Motor neuron (in vitro differentiated cells): ENCODE results near the gene ZSCAN2. TPM values are rescaled to one million over a fixed set of nuclear protein-coding genes. Genes with fewer than 3 reads are reported as not detected.
A peak's percentile ranks its signal among the peaks of the same experiment; 100 is the strongest.
"Not testable (repeated sequence)": the region's sequence is repeated elsewhere in the genome, so short reads cannot be mapped to it uniquely, and the experiment has no call there.

Experiments
- ATAC-seq, 8 experiments: fragments of 200-7000 bp; cut with Tn5 transposase; replicated peaks in 6 of 8; 2 replicates each; pipeline ENCODE4 v1.8.0; 2021; ENCODE audit warnings: mild to moderate bottlenecking in 8 of 8, moderate library complexity in 8 of 8
- H3K27ac ChIP-seq, 2 donors: fragments of 250-450 bp; sonication (Bioruptor Pico); 2 replicates each; pipeline ENCODE4 v1.9.0; 2021; ENCODE audit warnings: antibody characterized with exemption in 2 of 2, mild to moderate bottlenecking in 2 of 2, moderate library complexity in 1 of 2
- H3K4me1 ChIP-seq, 2 donors: fragments of 250-450 bp; sonication (Bioruptor Pico); replicated peaks in 1 of 2; 2 replicates each; pipeline ENCODE4 v1.6.1; 2021; ENCODE audit warnings: antibody characterized with exemption in 2 of 2, mild to moderate bottlenecking in 2 of 2, moderate library complexity in 1 of 2
- H3K4me3 ChIP-seq, 5 donors: fragments of 250-450 bp; sonication (Bioruptor Pico); 2 replicates each; pipeline ENCODE4 v1.9.0; 2021; ENCODE audit warnings: antibody characterized with exemption in 5 of 5, mild to moderate bottlenecking in 5 of 5, moderate library complexity in 4 of 5
- WGBS, 10 experiments: fragments of 450-650 bp; shearing (Covaris generic); methylation state at CpG; one replicate each; pipeline ENCODE4 v1.0.0; 2022; 5-methylcytosine and 5-hydroxymethylcytosine counted together
- in situ Hi-C, 9 experiments: fragments of 400-800 bp; cut with MboI; loops; one replicate each; pipeline ENCODE4 v1.15.0; 2021; ENCODE audit warnings: low sequenced_read_pairs in 9 of 9, low pct_unique_long_range_greater_than_20kb in 2 of 9; ENCODE audit not compliant: unreplicated experiment in 9 of 9
- total RNA-seq, 8 experiments: library from RNA; unstranded; fragments of 300-600 nt; gene quantifications; 2 replicates each; pipeline versions ENCODE4 v1.2.3 to v1.2.4, GENCODE V29; 2022

Gene ZSCAN2
- total RNA-seq, 8 experiments from 2014 or later = 1.7 to 29.6 (median 20.1) TPM

GRCh38 chr15:84583921-84584320, 16.9 kb upstream of the ZSCAN2 start:
- not testable (repeated sequence) for H3K27ac ChIP-seq, H3K4me3 ChIP-seq, ATAC-seq
- in situ Hi-C loops = loop anchor here in 2 of 9 experiments (25.0 kb wide), 1 partner anchor 353 kb away; no protein-coding TSS in a partner anchor
- 0 to 100% (median 77%) methylated on average over 2 to 4 of the region's 4 CpGs for WGBS, 10 experiments
- peaks cover 11 to 13% of the 10 kb centered on the region in 2 donors for H3K4me1 ChIP-seq

GRCh38 chr15:84586696-84587095, 14.1 kb upstream of the ZSCAN2 start:
- H3K4me1 ChIP-seq = peaks cover 11 to 13% of the 10 kb centered on the region in 2 donors
- peak in 4 of 8 experiments; percentile 9 to 39 (median 28) for ATAC-seq
- WGBS, 10 experiments = 3 to 57% (median 30%) methylated on average over 1 to 5 of the region's 6 CpGs
- H3K27ac ChIP-seq = no peak overlapping the region
- H3K4me3 ChIP-seq = no peak overlapping the region
- in situ Hi-C loops = loop anchor here in 2 of 9 experiments (25.0 kb wide), 1 partner anchor 351 kb away; no protein-coding TSS in a partner anchor

DNA sequence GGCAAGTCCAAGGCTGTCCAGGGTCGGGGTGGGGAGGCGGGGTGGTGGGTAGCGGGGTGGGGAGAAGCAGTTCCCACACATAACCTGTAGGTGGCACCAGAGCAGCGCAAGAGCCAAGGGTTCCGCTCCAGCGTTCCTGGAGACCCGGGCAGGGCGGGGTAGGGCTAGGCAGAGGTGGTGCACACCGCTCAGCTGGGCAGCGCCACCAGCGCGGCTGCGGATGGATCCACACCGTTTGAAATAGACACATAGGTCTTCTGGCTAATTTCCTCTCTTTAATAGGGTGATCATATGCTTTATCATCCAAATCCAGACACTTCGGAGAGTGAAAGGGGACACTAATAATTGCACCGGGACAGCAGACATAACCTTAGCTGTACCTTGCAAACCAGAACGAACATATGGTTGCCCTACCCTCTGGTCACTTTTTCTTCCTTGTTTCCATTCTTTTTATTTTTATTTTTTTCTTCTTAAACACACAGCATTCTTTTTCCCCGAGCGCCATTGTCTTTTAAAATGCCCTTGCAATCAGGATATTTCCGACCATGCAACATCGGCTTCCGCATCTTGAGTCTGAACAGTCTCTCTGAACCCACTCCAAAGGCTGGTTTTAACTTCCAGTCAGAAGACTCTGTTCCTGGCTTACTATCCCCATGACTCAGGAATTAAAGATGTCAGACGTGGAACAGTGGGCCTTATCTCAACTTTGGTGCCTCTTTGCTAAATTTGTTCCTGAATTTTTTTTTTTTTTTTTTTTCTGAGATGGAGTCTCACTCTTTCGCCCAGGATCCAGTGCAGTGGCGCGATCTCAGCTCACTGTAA, 12.5 kb upstream of the ZSCAN2 start:
- peak; percentile 98 to 99 (median 99) for ATAC-seq

DNA sequence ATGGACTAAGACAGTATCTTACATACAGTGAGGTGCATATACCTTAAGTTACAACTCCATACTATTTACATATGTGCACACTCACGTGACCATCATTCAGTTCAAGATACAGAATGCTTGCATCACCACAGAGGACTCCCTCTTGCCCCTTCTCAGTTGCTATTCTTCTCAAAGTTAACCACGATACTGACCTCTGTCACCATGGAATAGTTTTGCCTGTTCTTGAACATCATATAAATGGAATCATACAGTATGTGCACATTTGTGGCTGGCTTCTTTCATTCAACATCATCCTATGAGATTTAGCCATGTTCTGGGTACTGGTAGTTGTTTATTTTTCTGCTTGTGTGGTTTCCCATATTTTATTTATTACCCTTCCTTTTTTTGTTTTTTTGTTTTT, 10.4 kb upstream of the ZSCAN2 start:
- Histone ChIP-seq H3K27ac (no peak overlapping the region), H3K4me1 (peaks cover 11 to 13% of the 10 kb centered on the region in 2 donors), H3K4me3 (no peak overlapping the region)
- 20 to 100% (median 79%) methylated on average over 1 to 2 of the region's 2 CpGs; no CpG with 5 or more reads in 1 of the 10 experiments for WGBS, 10 experiments
- no peak for ATAC-seq
- in situ Hi-C loops = loop anchor here in 2 of 9 experiments (25.0 kb wide), 1 partner anchor 347 kb away; no protein-coding TSS in a partner anchor

More for the DNA sequence above, 12.5 kb upstream of the ZSCAN2 start:
- H3K4me1 ChIP-seq = peaks cover 11 to 13% of the 10 kb centered on the region in 2 donors
- no peak overlapping the region for H3K27ac ChIP-seq
- H3K4me3 ChIP-seq = peak overlapping the region in 4 of 5 donors; percentile 5 to 20 (median 12)
- in situ Hi-C loops = loop anchor here in 2 of 9 experiments (25.0 kb wide), 1 partner anchor 349 kb away; no protein-coding TSS in a partner anchor
- WGBS, 10 experiments = 17 to 91% (median 47%) methylated on average over 2 to 14 of the region's 26 CpGs; no CpG with 5 or more reads in 1 of the 10 experiments

DNA sequence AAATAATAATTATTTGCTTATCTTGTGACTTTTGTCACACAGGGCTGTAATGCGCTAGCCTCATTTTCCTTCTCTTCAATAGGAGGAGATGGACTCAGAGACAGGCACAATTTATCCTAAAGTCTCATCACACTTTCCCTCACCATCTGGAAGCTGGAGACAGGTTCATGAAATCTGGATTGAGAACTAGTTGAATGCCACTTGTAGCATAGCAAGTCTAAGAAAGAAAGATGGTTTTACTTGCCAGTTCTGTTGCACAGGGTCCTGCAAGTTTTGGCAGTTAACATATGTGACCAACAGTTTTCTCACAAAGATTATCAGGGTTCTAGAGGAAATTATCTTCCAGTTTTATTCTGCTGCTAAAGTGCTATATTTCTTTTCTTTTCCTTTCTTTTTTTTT, 9.0 kb upstream of the ZSCAN2 start:
- in situ Hi-C loops = loop anchor here in 2 of 9 experiments (25.0 kb wide), 1 partner anchor 345 kb away; no protein-coding TSS in a partner anchor
- no peak for ATAC-seq
- H3K4me3 ChIP-seq = no peak overlapping the region
- H3K4me1 ChIP-seq = peaks cover 8 to 9% of the 10 kb centered on the region in 2 donors
- WGBS, 10 experiments = 50 to 100% (median 100%) methylated on average over 1 of the region's 1 CpG; no CpG with 5 or more reads in 4 of the 10 experiments
- no peak overlapping the region for H3K27ac ChIP-seq

DNA sequence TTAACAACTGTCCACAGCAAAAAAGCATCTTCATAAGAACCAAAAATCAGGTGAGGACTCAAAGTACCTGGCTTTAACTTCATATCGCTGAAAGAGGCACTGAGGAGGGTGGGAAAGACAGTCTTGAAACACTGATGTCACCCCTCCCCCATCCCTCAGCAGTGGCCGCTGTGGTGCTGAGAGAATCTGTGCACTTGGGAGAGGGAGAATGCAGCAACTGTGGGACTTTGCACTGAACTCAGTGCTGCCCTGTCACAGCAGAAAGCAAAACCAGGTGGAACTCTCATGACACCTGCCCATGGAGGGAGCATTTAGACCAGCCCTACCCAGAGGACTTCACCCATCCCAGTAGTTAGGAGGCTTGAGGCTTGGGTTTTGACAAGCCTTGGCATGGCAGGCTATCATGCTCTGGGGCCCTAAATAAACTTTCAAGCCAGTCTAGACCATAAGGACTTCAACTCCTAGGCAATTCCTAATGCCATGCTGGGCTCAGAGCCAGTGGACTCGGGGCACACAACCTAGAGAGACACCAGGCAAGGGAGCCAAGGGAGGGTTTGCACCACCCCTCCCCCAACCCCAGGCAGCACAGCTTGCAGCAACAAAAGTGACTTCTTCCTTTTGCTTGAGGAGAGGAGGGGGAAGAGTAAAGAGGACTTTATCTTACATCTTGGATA, 6.1 kb upstream of the ZSCAN2 start:
- Histone ChIP-seq H3K4me1 (no peaks in the 10 kb centered on the region), H3K4me3 (no peak overlapping the region), H3K27ac (no peak overlapping the region)
- in situ Hi-C loops = loop anchor here in 2 of 9 experiments (25.0 kb wide), 1 partner anchor 343 kb away; no protein-coding TSS in a partner anchor
- ATAC-seq = no peak
- 38 to 100% (median 82%) methylated on average over 1 to 3 of the region's 3 CpGs; no CpG with 5 or more reads in 4 of the 10 experiments for WGBS, 10 experiments

DNA sequence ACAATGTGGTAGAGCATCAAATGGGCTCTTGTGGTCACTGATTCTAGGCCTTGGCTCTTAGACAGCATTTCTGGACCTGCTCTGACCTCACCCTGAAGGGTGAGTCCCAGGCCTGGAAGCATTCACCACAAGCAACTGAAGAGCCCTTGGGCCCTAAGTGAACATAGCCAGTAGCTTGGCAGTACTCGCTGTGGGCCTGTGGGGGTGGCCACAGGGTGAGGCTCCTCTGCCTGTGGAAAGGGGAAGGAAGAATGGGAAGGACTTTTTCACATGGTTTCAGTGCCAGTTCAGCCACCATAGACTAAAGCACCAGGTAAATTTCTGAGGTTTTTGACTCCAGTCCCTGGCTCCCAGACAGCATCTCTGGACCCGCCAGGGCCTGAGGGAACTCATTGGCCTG, 5.1 kb upstream of the ZSCAN2 start:
- H3K4me1 ChIP-seq = no peaks in the 10 kb centered on the region
- H3K4me3 ChIP-seq = no peak overlapping the region
- 71 to 80% methylated on average over 1 of the region's 2 CpGs; no CpG with 5 or more reads in 8 of the 10 experiments for WGBS, 10 experiments
- ATAC-seq = no peak
- in situ Hi-C loops = loop anchor here in 2 of 9 experiments (25.0 kb wide), 1 partner anchor 342 kb away; no protein-coding TSS in a partner anchor
- H3K27ac ChIP-seq = no peak overlapping the region

DNA sequence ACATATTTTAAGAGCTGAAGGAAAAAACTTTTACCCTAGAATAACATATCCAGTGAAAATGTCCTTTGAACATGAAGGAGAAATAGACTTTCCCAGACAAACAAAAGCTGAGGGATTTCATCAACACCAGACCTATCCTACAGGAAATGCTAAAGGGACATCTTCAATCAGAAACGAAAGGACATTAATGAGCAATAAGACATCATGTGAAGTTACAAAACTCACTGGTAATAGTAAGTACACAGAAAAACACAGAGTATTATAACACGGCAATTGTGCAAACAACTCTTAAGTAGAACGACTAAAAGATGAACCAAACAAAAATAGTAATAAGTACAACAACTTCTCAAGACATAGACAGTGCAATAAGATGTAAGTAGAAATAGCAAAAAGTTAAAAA, 3.5 kb upstream of the ZSCAN2 start:
- WGBS, 10 experiments = 31 to 80% (median 68%) methylated on average over 2 to 3 of the region's 3 CpGs; no CpG with 5 or more reads in 1 of the 10 experiments
- ATAC-seq = no peak
- Histone ChIP-seq H3K4me3 (no peak overlapping the region), H3K27ac (no peak overlapping the region), H3K4me1 (peaks cover 5 to 6% of the 10 kb centered on the region in 2 donors)
- in situ Hi-C loops = loop anchor here in 2 of 9 experiments (25.0 kb wide), 1 partner anchor 340 kb away; no protein-coding TSS in a partner anchor

- ATAC-seq = no peak
- Histone ChIP-seq H3K4me3 (no peak overlapping the region), H3K4me1 (peaks cover 5 to 14% of the 10 kb centered on the region in 2 donors), H3K27ac (no peak overlapping the region)
- 67 to 100% (median 90%) methylated on average over 1 to 2 of the region's 2 CpGs; no CpG with 5 or more reads in 5 of the 10 experiments for whole genome bisulfite sequencing, 10 experiments
- in situ Hi-C loops = loop anchor here in 2 of 9 experiments (25.0 kb wide), 1 partner anchor 339 kb away; no protein-coding TSS in a partner anchor
Measured at GRCh38 chr15:84598250-84598649, 2.6 kb upstream of the ZSCAN2 start.

DNA sequence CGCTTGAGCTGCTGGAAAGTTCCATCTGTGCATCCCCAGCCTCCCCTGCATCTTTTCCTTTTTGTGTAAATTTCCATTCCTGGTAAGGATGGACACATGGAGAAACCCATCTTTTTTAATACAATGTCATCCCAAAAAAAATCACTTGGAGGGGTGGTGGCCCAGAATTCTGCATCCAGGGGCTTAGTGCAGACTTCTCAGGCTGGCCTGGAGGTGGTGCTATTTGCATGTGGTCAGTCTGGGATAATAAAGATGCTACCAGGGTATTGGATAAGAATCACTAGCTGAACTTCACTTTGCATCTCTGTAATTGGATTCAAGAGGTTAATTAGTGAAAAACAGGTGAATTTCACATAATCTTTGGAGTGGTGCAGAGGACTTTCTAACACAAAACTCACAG, 1.8 kb upstream of the ZSCAN2 start:
- in situ Hi-C loops = loop anchor here in 2 of 9 experiments (25.0 kb wide), 1 partner anchor 338 kb away; no protein-coding TSS in a partner anchor
- Histone ChIP-seq H3K4me1 (peaks cover 5 to 14% of the 10 kb centered on the region in 2 donors), H3K27ac (no peak overlapping the region), H3K4me3 (no peak overlapping the region)
- 14 to 100% (median 76%) methylated on average over 1 of the region's 1 CpG; no CpG with 5 or more reads in 2 of the 10 experiments for WGBS, 10 experiments
- no peak for ATAC-seq

DNA sequence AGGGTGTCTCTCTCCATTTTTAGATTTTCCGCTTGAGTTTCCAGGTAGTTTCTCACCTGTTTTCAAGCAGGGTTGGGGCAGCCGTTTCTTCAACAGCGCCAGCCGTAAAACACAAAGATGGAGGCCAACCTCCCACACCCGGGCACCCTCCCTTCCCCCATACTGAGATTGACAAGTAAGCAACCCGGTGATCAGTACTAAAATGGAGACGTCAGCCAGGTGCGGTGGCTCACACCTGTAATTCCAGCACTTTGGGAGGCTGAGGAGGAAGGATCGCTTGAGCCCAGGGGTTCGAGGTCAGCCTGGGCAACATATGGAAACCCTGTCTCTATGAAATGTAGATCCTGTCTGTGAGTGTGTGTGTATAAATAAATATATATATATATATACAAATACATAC, 903 bp upstream of the ZSCAN2 start:
- ATAC-seq = no peak
- peaks cover 5 to 14% of the 10 kb centered on the region in 2 donors for H3K4me1 ChIP-seq
- peak overlapping the region; percentile 63 to 97 (median 96) for H3K4me3 ChIP-seq
- WGBS, 10 experiments = 0 to 93% (median 78%) methylated on average over 1 to 10 of the region's 10 CpGs; no CpG with 5 or more reads in 3 of the 10 experiments
- in situ Hi-C loops = loop anchor here in 2 of 9 experiments (25.0 kb wide), 1 partner anchor 337 kb away; no protein-coding TSS in a partner anchor
- no peak overlapping the region for H3K27ac ChIP-seq

GRCh38 chr15:84600331-84600686, 500 bp upstream of the ZSCAN2 start:
- ATAC-seq = peak; percentile 34 to 85 (median 57)

More at GRCh38 chr15:84600331-84600686, 500 bp upstream of the ZSCAN2 start:
- 0 to 6% (median 0%) methylated on average over 2 to 13 of the region's 20 CpGs; no CpG with 5 or more reads in 4 of the 10 experiments for WGBS, 10 experiments
- Histone ChIP-seq H3K27ac (no peak overlapping the region), H3K4me1 (peaks cover 5 to 14% of the 10 kb centered on the region in 2 donors), H3K4me3 (peak overlapping the region; percentile 63 to 97 (median 96))
- in situ Hi-C loops = no loop called here
